HG03097 (cell line): ENCODE results near the gene ITPRIPL2.
A peak's percentile ranks its signal among the peaks of the same experiment; 100 is the strongest.

Source experiments
- ATAC-seq: cut with Tn5 transposase; IDR thresholded peaks from one replicate; pipeline ENCODE4 v1.9.1; 2021; ENCODE audit not compliant: unreplicated experiment, low FRiP score

Gene ITPRIPL2

GRCh38 chr16:19113577-19114358 lies at the start of gene ITPRIPL2:
Gene ITPRIPL2, plus strand, starts transcription at chr16:19113964. Its CDS starts 498 bp downstream, at chr16:19114462.
- ATAC-seq, result no peak

GRCh38 chr16:19066988-19067348 lies 46.8 kb upstream of the ITPRIPL2 start:
- ATAC-seq, result no peak

- ATAC-seq, result peak; percentile 85
These were observed 46.2 kb upstream of the ITPRIPL2 start, which contains the start of gene COQ7 for GRCh38 chr16:19067349-19068236. Gene COQ7, plus strand, starts transcription at chr16:19067614. Its CDS starts 51 bp downstream, at chr16:19067665.

- ATAC-seq, result no peak
These were observed 45.4 kb upstream of the ITPRIPL2 start for GRCh38 chr16:19068237-19068815.

GRCh38 chr16:19071811-19072777 lies 41.7 kb upstream of the ITPRIPL2 start:
- ATAC-seq, result no peak

GRCh38 chr16:19073344-19073743 lies 40.4 kb upstream of the ITPRIPL2 start:
- ATAC-seq, result no peak

GRCh38 chr16:19073863-19074262 lies 39.9 kb upstream of the ITPRIPL2 start:
- no peak for ATAC-seq

GRCh38 chr16:19075511-19075910 lies 38.3 kb upstream of the ITPRIPL2 start:
- ATAC-seq, result no peak

GRCh38 chr16:19077879-19078278 lies 35.9 kb upstream of the ITPRIPL2 start:
- no peak for ATAC-seq

GRCh38 chr16:19083670-19084069 lies 30.1 kb upstream of the ITPRIPL2 start:
- ATAC-seq, result no peak

GRCh38 chr16:19084139-19084538 lies 29.6 kb upstream of the ITPRIPL2 start:
- no peak for ATAC-seq

GRCh38 chr16:19084879-19085278 lies 28.9 kb upstream of the ITPRIPL2 start:
- no peak for ATAC-seq

GRCh38 chr16:19085679-19086200 lies 28.0 kb upstream of the ITPRIPL2 start:
- ATAC-seq, result no peak

- peak; percentile 86 for ATAC-seq
These were observed 27.2 kb upstream of the ITPRIPL2 start for GRCh38 chr16:19086322-19087199.

- ATAC-seq, result no peak
These were observed 25.3 kb upstream of the ITPRIPL2 start for GRCh38 chr16:19088341-19088916.

- ATAC-seq, result no peak
These were observed 24.3 kb upstream of the ITPRIPL2 start for GRCh38 chr16:19089410-19089955.

- ATAC-seq, result no peak
These were observed 22.8 kb upstream of the ITPRIPL2 start for GRCh38 chr16:19090916-19091315.
